HCT116 (cell line): ENCODE data around the gene POU1F1.
A peak's percentile ranks its signal among the peaks of the same experiment; 100 is the strongest.

ENCODE experiments used
- EGR1 ChIP-seq: IDR thresholded peaks from 2 replicates; pipeline ENCODE4 v1.6.1; 2012; ENCODE audit warnings: low read depth
- EZH2phosphoT487 ChIP-seq: fragments of 200-600 bp; IDR thresholded peaks from 2 replicates; pipeline ENCODE4 v1.6.1; 2018; ENCODE audit warnings: antibody characterized with exemption, borderline replicate concordance
- POLR2A ChIP-seq: IDR thresholded peaks from 2 replicates; pipeline ENCODE4 v1.7.0; 2011; ENCODE audit warnings: borderline replicate concordance; ENCODE audit not compliant: insufficient read depth, insufficient read length; ENCODE audit errors: extremely low read depth
- POLR2AphosphoS5 ChIP-seq: IDR thresholded peaks from 2 replicates; pipeline ENCODE4 v1.6.1; 2011; ENCODE audit warnings: mild to moderate bottlenecking, low read depth, low read length, moderate library complexity
- SP1 ChIP-seq: IDR thresholded peaks from 2 replicates; pipeline ENCODE4 v1.6.1; 2012; ENCODE audit warnings: low read depth
- TCF7L2 ChIP-seq: IDR thresholded peaks from 2 replicates; pipeline ENCODE4 v1.7.0; 2011; ENCODE audit warnings: borderline replicate concordance, inconsistent platforms; ENCODE audit not compliant: insufficient read depth, insufficient read length; ENCODE audit errors: extremely low read depth
- YY1 ChIP-seq: IDR thresholded peaks from 2 replicates; pipeline ENCODE4 v1.6.1; 2011; ENCODE audit warnings: low read length, low read depth, moderate library complexity, mild to moderate bottlenecking; ENCODE audit not compliant: insufficient replicate concordance; ENCODE audit errors: extremely low read depth
- TF ChIP-seq, protein P1 (sequence below), 3 experiments: fragments of 200-600 bp in 1 of 3; sonication (generic) in 1 of 3; IDR thresholded peaks in 2 of 3; conservative IDR thresholded peaks in 1 of 3; 2 replicates each; pipeline ENCODE4 v1.5.1; 2012 to 2017; ENCODE audit warnings: low read depth in 2 of 3, low read length in 2 of 3, antibody characterized with exemption in 1 of 3, borderline replicate concordance in 1 of 3, control low read depth in 1 of 3, mild to moderate bottlenecking in 1 of 3, mixed read lengths in 1 of 3, mixed run types in 1 of 3, moderate library complexity in 1 of 3; ENCODE audit not compliant: insufficient read depth in 1 of 3

DNA sequence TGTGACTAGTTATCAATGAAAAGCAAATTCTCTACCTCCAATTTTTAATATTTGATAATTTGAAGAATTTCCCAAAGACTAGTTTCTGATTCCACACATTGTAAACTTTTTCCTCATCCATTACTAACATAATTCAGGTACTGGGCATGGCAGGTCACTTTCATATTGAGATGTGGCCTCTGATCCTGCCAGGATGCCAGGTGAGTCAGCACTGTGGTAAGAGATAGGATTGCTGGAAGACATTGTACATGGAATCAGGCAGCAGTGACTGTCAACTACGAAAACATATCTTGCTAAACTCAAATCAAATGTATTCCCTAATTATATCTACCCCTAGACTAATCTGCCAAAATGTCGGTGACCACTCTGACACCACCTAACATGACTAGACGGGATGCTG, 33.2 kb upstream of the POU1F1 start:
- TF ChIP-seq, protein P1, sequence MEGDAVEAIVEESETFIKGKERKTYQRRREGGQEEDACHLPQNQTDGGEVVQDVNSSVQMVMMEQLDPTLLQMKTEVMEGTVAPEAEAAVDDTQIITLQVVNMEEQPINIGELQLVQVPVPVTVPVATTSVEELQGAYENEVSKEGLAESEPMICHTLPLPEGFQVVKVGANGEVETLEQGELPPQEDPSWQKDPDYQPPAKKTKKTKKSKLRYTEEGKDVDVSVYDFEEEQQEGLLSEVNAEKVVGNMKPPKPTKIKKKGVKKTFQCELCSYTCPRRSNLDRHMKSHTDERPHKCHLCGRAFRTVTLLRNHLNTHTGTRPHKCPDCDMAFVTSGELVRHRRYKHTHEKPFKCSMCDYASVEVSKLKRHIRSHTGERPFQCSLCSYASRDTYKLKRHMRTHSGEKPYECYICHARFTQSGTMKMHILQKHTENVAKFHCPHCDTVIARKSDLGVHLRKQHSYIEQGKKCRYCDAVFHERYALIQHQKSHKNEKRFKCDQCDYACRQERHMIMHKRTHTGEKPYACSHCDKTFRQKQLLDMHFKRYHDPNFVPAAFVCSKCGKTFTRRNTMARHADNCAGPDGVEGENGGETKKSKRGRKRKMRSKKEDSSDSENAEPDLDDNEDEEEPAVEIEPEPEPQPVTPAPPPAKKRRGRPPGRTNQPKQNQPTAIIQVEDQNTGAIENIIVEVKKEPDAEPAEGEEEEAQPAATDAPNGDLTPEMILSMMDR (IDR thresholded peaks at IDR 0.05 in 2 of 3, conservative IDR thresholded peaks at IDR 0.05 in 1 of 3; ENCODE audit: borderline replicate concordance in 1 of 3, insufficient read depth in 1 of 3, low read depth in 2 of 3, low read length in 2 of 3), result no peak
- no peak for TF ChIP-seq POLR2A
- no peak for TF ChIP-seq EGR1
- no peak for TF ChIP-seq YY1
- TF ChIP-seq TCF7L2, result no peak
- TF ChIP-seq POLR2AphosphoS5, result no peak
- peak; percentile 22; the same call in 1 of the 2 replicates for TF ChIP-seq SP1
- no peak for TF ChIP-seq EZH2phosphoT487
